Measurements from ENCODE around the gene YBEY. TPM values are rescaled to one million over a fixed set of nuclear protein-coding genes. Genes with fewer than 3 reads are reported as not detected.

Gene YBEY
- total RNA-seq, 1 donor from 2014 or later = 8.9 TPM

GRCh38 chr21:46264690-46265144 lies 21.4 kb upstream of the YBEY start:
- DNase-seq (ENCODE audit: low spot score) = no peak

- DNase-seq (ENCODE audit: low spot score) = no peak
These were observed 20.2 kb upstream of the YBEY start for GRCh38 chr21:46265736-46266525.

- DNase-seq (ENCODE audit: low spot score) = no peak
These were observed 19.2 kb upstream of the YBEY start for GRCh38 chr21:46266946-46267345.

- DNase-seq (ENCODE audit: low spot score) = no peak
These were observed 17.8 kb upstream of the YBEY start for GRCh38 chr21:46268371-46268770.

GRCh38 chr21:46269466-46269865 lies 16.7 kb upstream of the YBEY start:
- no peak for DNase-seq (ENCODE audit: low spot score)

GRCh38 chr21:46273341-46273740 lies 12.8 kb upstream of the YBEY start:
- DNase-seq (ENCODE audit: low spot score) = no peak

- DNase-seq (ENCODE audit: low spot score) = no peak
These were observed 11.2 kb upstream of the YBEY start for GRCh38 chr21:46274797-46275390.

GRCh38 chr21:46284077-46284644 lies 2.0 kb upstream of the YBEY start:
- no peak for DNase-seq (ENCODE audit: low spot score)

GRCh38 chr21:46284733-46285132 lies 1.4 kb upstream of the YBEY start:
- DNase-seq (ENCODE audit: low spot score) = no peak

GRCh38 chr21:46285206-46285661 lies 908 bp upstream of the YBEY start, which contains the start of gene MCM3AP:
MCM3AP (minus strand) TSS chr21:46285611; CDS start chr21:46285286, 325 bp downstream.
- DNase-seq (ENCODE audit: low spot score) = no peak

- no peak for DNase-seq (ENCODE audit: low spot score)
These were observed 483 bp downstream of the YBEY start for GRCh38 chr21:46286648-46287002.

GRCh38 chr21:46287541-46287940 lies 1.4 kb downstream of the YBEY start:
- DNase-seq (ENCODE audit: low spot score) = no peak

GRCh38 chr21:46289655-46290179 lies 3.6 kb downstream of the YBEY start:
- no peak for DNase-seq (ENCODE audit: low spot score)

- no peak for DNase-seq (ENCODE audit: low spot score)
These were observed 5.4 kb downstream of the YBEY start for GRCh38 chr21:46291561-46291960.

GRCh38 chr21:46294647-46295176 lies 8.6 kb downstream of the YBEY start:
- DNase-seq (ENCODE audit: low spot score) = no peak

- DNase-seq (ENCODE audit: low spot score) = no peak
These were observed 9.1 kb downstream of the YBEY start for GRCh38 chr21:46295177-46295770.

GRCh38 chr21:46295996-46296752 lies 10.0 kb downstream of the YBEY start:
- peak; percentile 78 for DNase-seq (ENCODE audit: low spot score)

GRCh38 chr21:46297338-46298271 lies 11.5 kb downstream of the YBEY start:
- DNase-seq (ENCODE audit: low spot score) = no peak

- DNase-seq (ENCODE audit: low spot score) = no peak
These were observed 13.0 kb downstream of the YBEY start for GRCh38 chr21:46299167-46299566.

- no peak for DNase-seq (ENCODE audit: low spot score)
These were observed 15.6 kb downstream of the YBEY start for GRCh38 chr21:46301759-46302158.
